GM21360 (cell line): ENCODE measurements around the gene FNBP1L.
"Not testable (repeated sequence)": the region's sequence is repeated elsewhere in the genome, so short reads cannot be mapped to it uniquely, and the experiment has no call there.

ENCODE experiments used
- ATAC-seq: cut with Tn5 transposase; IDR thresholded peaks from one replicate; pipeline ENCODE4 v1.9.1; 2021; ENCODE audit warnings: mild to moderate bottlenecking, moderate library complexity; ENCODE audit not compliant: unreplicated experiment

The FNBP1L gene

GRCh38 chr1:93588206-93588605 is 140.3 kb downstream of the FNBP1L start:
- ATAC-seq: no peak

- ATAC-seq: no peak
These were observed 141.0 kb downstream of the FNBP1L start for GRCh38 chr1:93588955-93589354.

- ATAC-seq: not testable (repeated sequence)
These were observed 143.4 kb downstream of the FNBP1L start for GRCh38 chr1:93591291-93591675.

- peak; percentile 76 for ATAC-seq
These were observed 144.0 kb downstream of the FNBP1L start for GRCh38 chr1:93591676-93592550.

- ATAC-seq: no peak
These were observed 144.6 kb downstream of the FNBP1L start for GRCh38 chr1:93592551-93592949.

GRCh38 chr1:93593854-93594602 is 146.1 kb downstream of the FNBP1L start:
- ATAC-seq: no peak

GRCh38 chr1:93594603-93594880 is 146.6 kb downstream of the FNBP1L start:
- ATAC-seq: no peak

GRCh38 chr1:93595266-93595665 is 147.3 kb downstream of the FNBP1L start:
- ATAC-seq: no peak

GRCh38 chr1:93595743-93596142 is 147.8 kb downstream of the FNBP1L start:
- no peak for ATAC-seq

GRCh38 chr1:93596329-93597089 is 148.6 kb downstream of the FNBP1L start:
- no peak for ATAC-seq

GRCh38 chr1:93597709-93598108 is 149.8 kb downstream of the FNBP1L start:
- ATAC-seq: no peak

- no peak for ATAC-seq
These were observed 150.5 kb downstream of the FNBP1L start for GRCh38 chr1:93598396-93598795.

- no peak for ATAC-seq
These were observed 151.0 kb downstream of the FNBP1L start for GRCh38 chr1:93598861-93599439.

- no peak for ATAC-seq
These were observed 151.6 kb downstream of the FNBP1L start for GRCh38 chr1:93599479-93599878.

- ATAC-seq: no peak
These were observed 152.7 kb downstream of the FNBP1L start for GRCh38 chr1:93600663-93601062.

GRCh38 chr1:93601686-93602085 is 153.8 kb downstream of the FNBP1L start:
- ATAC-seq: no peak

- ATAC-seq: no peak
These were observed 154.2 kb downstream of the FNBP1L start for GRCh38 chr1:93602101-93602500.

- ATAC-seq: no peak
These were observed 155.2 kb downstream of the FNBP1L start for GRCh38 chr1:93603106-93603505.

- ATAC-seq: no peak
These were observed 155.7 kb downstream of the FNBP1L start for GRCh38 chr1:93603601-93604000.
